ENCODE measurements around the gene RPS29. TPM values are rescaled to one million over a fixed set of nuclear protein-coding genes. Genes with fewer than 3 reads are reported as not detected.
"Not testable (repeated sequence)": the region's sequence is repeated elsewhere in the genome, so short reads cannot be mapped to it uniquely, and the experiment has no call there.

The RPS29 gene
- total RNA-seq: 1,006 TPM
- long read RNA-seq, full-length matches to known transcripts: 53 of 55 reads
- long read RNA-seq, partial matches to known transcripts: 0 of 55 reads
- long read RNA-seq, other reads (novel, unspliced or antisense): 2 of 55 reads

DNA sequence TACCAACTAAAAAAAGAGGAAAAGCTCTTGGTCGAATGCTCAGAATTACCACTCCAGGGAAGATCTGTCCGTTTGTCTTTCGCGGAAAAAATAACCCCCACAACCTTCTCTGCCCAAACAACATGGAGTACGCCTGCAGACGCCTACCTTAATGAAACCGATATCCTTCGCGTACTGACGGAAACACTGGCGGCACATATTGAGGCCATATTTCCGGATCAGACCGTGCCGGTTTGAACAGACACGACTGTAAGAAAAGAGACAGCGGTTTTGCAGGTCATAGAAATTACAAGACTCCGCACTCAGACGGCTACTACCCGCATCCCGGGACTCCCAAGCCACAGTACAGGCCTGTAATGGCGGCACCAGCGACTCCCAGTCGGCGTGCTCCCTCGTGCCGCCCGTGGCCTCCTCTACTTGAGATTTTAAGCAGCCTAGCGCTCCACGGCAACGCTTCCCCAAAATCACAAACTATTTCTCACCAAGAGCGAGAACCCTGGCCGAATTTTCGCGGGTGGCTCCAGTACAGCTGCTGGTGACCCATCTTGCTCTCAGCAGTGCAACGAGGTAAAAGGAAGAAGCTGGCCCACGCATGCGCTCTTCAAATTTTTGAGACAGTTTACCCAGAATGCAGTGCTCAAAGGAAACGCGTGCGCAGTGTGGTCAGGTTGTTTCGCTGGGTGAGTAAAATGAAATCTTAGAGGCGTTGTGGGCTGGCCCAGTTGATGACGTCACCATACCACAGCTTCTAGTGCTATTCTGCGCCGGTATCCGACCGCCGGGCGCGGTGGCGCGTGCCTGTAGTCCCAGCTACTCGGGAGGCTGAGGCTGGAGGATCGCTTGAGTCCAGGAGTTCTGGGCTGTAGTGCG is at the start of gene RPS29:
TSS of gene RPS29 (minus strand) at position 578 of the 870 bp plus-strand sequence. CDS start at position 544, 34 bp downstream.
- DNase-seq (ENCODE audit: low spot score): peak; percentile 98

DNA sequence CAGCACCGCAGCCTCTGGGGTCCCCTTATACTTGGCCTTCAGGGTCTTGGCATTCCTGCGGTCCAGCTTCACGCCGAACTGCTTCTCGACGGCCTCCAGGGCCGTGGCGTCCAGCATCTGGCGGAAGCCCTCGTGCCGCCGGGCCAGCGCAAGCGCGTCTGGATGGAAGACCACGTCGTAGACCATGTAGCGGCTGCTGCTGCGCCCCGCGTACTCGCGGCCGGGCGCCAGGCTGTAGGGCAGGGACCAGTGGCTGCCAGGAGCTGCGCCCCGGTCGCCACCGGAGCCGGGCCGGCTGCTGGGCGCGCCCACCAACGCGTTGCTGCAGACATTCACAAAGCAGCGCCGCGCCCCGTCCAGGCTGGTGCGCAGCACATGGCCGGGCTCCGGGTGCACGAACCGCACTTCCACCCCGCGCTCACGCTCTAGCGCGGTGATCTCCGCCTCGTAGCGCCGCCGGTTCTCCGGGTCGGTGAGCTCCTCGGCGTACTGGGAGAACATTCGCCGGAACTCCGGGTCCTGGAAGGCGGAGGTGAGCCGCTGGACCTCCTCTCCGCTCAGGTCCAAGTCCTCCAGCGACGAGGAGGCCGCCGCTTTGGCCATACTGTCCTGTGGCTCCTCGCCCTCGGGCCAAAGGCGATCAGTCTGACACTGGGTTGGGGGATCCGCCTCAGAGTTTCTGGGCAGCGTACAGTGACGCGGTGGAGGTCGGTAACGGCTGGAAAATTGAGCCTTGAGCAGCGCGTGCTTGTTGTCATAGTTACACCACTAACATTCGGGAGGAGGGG is 48.6 kb upstream of the RPS29 start, which contains the start of gene DNAAF2:
TSS of gene DNAAF2 (minus strand) at position 698 of the 788 bp plus-strand sequence. CDS start at position 603, 95 bp downstream.
- no peak for DNase-seq (ENCODE audit: low spot score)

DNA sequence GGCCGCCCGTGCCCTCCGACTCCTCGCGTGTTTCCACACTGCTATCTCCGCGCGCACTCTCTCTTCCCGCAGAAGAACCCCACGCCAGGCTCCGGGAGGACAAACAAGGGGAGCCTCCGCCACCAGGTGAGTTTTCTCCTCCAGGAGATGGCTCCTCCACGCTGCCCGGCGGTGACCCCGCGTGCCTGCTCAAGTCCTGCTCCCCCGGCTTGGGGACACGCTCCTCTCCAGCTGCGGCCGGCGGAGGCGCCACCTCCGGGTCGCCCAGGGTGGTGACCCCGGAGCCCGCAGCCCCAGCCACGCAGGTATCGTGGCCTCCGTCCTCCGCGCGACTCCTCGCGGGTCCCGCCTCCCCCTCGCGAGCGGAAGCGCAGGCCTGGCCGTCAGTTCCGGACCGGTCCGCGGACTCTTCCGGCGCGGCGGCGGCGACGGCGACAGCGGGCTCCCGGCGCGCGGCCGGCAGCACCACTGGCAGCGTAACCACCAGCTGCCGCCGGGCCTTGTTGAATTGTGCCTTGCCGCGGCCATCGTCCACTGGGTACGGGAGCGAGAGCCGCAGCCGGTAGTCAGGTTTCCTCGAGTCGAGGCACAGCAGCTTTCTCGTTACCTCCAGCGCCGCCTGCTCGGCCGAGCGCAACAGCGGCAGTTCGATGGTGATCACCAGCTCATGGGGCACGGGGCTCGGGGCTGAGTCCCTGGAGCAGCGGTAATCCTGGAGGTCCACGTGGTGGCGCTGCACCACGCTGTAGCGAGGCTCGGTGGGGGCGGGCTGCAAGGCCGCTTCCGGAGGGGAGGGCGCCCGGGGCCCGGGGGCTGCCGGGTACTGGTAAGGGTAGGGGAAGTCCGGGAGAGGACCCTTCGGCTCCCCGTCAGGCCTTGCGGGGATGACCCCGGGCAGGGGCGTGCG is 47.7 kb upstream of the RPS29 start:
- peak; percentile 98 for DNase-seq (ENCODE audit: low spot score)

DNA sequence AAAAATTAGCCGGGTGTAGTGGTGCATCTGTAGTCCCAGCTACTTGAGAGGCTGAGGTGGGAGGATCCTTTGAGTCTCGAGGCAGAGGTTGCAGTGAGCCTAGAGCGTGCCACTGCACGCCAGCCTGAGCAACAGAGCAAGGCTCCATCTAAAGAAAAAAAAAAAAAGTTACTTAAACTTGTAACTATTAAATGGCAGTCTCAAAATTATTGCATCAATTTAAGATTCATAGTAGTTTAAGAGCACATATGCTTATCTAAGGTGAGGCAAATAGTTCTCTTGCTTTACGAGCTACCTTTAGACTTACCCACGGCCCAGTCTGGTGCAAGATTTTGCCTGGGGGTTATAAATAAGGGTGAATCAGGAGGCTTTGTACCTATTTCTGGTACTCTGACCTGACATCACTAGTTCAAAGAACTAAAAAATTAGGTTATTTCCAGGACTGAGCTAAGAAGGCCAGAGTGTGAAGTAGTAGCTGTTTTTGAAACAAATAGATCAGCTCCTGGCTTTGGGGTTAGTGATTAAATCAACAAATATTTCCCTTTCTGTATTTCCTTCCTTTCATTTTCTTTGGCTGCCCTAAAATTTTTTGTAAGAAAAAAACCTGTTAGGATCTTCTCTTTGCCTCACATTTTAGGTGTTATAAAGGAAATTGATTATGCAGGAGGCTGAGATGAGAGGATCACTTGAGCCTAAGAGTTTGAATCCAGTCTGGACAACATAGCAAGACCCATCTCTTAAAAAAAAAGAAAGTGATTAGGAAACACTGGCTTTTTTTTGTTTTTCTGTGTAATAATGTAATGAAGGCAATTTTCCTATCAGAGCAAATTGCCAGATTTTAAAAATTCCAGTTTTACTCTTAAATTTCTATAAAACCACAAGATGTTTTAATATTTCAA is 38.0 kb upstream of the RPS29 start:
- DNase-seq (ENCODE audit: low spot score): no peak

DNA sequence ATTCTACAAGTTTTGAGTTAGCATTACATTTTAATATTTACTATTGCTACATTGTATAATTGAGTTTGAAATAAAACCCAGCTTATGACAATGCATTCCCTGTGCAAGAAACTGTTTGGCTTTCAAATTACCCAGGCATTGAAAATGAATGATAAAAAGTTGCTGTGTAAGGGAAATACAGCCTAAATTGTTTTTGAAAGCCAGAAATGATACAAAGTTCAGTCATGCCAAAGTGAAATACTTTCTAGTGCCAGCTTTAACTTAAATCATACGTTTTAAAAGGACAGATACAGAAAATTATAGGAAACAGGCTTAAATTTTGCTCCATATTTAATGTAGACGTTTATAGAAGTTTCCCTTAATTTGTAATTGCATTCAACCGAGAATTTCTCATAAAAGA is 37.2 kb upstream of the RPS29 start:
- DNase-seq (ENCODE audit: low spot score): no peak

DNA sequence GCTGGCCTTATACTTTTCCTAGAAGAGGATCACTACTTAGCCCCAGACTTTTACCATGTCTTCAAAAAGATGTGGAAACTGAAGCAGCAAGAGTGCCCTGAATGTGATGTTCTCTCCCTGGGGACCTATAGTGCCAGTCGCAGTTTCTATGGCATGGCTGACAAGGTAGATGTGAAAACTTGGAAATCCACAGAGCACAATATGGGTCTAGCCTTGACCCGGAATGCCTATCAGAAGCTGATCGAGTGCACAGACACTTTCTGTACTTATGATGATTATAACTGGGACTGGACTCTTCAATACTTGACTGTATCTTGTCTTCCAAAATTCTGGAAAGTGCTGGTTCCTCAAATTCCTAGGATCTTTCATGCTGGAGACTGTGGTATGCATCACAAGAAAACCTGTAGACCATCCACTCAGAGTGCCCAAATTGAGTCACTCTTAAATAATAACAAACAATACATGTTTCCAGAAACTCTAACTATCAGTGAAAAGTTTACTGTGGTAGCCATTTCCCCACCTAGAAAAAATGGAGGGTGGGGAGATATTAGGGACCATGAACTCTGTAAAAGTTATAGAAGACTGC is 35.9 kb upstream of the RPS29 start:
- no peak for DNase-seq (ENCODE audit: low spot score)

DNA sequence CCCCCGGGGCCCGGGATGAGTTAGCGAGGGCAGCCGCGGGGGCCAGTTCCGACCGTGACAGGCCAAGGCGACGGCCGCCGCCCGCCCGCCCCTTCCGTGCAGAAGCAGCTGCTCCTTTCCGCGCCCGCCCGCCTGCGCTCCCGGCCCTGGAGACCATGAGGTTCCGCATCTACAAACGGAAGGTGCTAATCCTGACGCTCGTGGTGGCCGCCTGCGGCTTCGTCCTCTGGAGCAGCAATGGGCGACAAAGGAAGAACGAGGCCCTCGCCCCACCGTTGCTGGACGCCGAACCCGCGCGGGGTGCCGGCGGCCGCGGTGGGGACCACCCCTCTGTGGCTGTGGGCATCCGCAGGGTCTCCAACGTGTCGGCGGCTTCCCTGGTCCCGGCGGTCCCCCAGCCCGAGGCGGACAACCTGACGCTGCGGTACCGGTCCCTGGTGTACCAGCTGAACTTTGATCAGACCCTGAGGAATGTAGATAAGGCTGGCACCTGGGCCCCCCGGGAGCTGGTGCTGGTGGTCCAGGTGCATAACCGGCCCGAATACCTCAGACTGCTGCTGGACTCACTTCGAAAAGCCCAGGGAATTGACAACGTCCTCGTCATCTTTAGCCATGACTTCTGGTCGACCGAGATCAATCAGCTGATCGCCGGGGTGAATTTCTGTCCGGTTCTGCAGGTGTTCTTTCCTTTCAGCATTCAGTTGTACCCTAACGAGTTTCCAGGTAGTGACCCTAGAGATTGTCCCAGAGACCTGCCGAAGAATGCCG is 35.1 kb upstream of the RPS29 start:
- DNase-seq (ENCODE audit: low spot score): peak; percentile 93

DNA sequence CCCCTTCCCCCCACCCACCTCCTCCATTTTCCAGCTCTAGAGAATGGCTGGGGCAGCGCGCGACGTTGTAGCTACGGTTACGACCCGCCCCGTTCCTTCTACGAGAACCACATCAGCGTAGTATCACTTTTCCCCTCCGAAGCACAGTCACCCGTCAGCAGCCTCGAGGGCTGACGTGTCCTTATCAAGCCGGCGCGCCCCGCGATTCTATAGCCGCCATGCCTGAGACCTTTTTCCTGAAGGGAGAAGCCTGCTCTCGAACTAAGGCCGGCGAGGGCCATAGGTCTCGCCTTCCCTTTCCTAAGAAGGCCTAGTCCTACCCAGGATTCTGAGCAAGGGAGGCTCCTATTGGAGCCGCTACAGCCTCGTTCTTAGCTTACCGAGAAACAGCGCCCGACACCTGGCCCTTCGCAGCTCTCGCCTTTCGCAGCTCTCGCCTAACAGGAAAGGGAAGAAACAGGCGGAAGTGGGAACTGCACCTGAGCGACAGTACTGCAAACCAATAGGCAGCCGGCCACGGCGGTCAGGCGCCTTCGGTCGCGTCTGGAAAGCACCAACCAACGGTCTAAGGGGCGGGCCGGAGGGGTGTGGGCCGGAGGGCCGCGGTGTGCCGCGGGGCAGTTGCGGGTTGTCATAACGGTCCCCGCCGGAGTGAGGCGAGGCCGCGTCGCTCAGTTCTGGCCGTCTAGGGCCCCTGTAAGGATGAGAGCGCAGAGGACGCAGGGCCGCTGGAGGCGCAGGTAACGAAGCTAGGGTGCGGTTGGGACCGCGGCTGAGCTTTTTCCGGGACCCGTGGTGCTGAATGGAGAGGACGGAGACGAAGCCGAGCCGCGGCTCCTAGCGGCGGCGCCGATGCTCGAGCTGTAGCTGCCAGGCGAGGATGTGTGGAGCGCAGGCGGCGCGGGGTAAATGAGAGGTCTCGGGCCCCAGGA is 34.3 kb upstream of the RPS29 start, which contains the start of the genes MGAT2 and RPL36AL:
TSS of gene MGAT2 (plus strand) at position 618 of the 932 bp plus-strand sequence. CDS start 470 bp downstream, outside the sequence.
TSS of gene RPL36AL (minus strand) at position 445 of the 932 bp plus-strand sequence. CDS start 1,522 bp downstream, outside the sequence.
- peak; percentile 100 for DNase-seq (ENCODE audit: low spot score)

DNA sequence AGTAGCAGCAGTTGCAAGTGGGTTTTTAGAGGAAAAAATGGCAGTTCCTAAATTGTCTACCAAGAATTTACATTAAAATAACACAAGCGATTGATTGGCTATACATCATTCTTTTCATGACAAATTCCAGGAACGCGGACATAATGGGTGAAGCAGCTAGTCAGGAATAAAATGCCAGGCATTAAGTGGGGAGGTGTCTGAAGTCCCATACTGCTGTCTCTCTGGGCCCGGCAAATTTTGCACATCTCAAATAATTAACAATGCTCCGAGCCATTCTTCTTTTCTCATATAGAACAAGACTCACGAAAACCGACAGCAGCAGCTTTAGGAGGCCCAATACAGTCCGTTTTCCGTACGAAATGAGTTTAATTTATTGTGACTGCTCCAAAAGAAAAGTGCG is 33.5 kb upstream of the RPS29 start:
- DNase-seq (ENCODE audit: low spot score): no peak

DNA sequence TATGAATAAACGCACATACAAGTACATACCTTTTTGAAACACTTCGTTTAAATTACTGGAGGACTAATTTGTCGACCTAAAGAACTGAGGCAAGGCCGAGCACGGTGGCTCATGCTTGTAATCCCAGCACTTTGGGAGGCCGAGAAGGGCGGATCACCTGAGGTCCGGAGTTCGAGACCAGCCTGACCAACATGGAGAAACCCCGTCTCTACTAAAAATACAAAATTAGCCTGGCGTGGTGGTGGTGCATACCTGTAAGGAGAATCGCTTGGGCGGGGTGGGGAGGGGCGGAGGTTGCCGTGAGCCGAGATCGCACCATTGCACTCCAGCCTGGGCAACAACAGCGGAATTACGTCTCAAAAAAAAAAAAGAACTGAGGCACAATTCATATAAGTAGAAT is 33.1 kb upstream of the RPS29 start:
- not testable (repeated sequence) for DNase-seq (ENCODE audit: low spot score)

DNA sequence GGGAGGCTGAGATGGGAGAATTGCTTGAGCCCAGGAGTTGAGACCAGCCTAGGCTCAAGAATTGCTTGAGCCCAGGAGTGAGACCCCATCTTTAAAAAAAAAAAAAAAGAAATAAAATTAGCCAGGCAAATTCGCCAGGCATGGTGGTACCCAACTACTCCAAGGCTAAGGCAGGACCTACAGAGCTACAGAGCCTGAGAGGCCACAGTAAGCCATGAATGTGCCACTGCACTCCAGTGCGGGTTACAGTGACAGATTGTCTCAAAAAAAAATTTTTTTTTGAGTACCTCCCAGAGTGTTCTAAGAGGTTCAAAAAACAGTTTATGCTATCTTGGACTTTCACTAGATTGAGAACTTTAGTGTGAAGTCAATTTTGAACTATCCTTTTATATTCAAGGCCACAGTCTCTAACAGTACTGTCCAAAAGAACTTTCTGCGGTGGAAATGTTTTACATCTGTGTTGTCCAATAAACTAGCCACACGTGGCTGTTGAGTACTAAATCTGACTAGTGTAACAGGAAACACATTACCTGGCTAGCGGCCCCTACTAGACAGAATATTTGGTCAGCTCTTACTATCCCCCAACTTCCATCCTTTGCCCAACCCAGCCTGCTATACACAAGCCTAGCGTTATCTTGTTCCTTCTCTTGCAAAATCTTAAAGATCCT is 31.8 kb upstream of the RPS29 start:
- DNase-seq (ENCODE audit: low spot score): no peak

DNA sequence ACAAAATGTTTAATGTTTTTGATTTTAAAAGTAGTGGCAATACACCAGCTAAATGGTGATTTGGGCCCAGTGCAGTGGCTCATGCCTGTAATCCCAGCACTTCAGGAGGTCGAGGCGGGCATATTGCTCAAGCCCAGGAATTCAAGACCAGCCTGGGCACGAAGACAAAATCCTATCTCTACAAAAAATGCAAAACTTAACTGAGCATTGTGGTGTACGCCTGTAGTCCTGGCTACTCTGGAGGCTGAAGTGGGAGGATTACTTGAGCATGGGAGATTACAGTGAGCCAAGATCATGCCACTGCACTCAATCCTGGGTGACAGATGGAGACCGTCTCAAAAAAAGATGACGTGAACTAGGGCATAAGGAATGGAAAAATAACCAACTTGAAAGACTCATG is 29.6 kb upstream of the RPS29 start:
- DNase-seq (ENCODE audit: low spot score): no peak

DNA sequence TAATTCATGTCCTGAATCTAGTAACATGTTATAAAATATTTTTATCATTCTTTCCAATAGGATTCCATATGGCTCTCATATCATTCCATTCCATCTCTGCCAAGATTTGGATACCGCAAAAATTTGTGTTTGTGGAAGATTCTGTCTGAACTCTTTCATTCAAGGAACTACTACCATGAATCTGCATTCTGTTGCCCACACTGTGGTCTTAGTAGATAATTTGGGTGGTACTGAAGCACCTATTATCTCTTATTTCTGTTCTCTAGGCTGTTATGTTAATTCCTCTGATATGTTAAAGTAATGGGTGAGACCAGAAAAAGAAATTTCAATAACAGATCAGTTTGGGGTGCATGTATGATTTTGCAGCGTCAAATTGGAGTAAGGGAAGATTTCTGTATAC is 28.0 kb upstream of the RPS29 start:
- no peak for DNase-seq (ENCODE audit: low spot score)

DNA sequence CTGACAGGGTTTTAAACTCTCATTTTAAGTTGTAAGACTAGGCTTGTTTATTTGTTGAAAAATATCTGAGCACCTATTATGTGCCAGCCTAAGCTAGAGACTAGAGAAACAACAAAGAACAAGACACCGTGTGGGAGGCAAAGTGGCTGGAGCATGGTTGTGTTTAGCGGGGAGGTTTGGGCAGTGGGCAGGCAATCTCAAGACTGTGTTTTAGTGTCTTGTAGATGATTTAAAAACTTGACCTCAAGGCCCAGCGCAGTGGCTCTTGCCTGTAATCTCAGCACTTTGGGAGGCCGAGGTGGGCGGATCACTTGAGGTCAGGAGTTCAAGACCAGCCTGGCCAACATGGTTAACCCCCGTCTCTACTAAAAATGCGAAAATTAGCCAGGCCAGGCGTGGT is 26.5 kb upstream of the RPS29 start:
- DNase-seq (ENCODE audit: low spot score): no peak

DNA sequence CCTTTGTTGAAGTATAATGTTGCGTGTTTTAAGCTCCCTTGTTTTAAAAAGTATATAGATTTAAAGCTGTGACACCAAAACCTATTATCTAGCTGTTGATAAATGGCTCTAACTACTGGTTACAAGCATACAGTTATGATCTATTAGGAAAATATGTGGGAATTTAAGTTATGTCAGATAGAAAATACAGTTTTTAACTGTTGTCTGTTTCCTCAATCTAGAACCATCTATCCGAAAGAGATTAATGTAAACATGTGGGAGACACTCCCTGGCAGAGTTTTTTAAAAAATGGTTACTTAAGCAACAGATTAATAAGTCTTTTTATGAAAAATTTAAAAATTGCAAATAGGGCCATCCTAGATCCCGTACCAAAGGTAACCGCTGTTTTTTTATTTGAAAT is 26.1 kb upstream of the RPS29 start:
- DNase-seq (ENCODE audit: low spot score): no peak

DNA sequence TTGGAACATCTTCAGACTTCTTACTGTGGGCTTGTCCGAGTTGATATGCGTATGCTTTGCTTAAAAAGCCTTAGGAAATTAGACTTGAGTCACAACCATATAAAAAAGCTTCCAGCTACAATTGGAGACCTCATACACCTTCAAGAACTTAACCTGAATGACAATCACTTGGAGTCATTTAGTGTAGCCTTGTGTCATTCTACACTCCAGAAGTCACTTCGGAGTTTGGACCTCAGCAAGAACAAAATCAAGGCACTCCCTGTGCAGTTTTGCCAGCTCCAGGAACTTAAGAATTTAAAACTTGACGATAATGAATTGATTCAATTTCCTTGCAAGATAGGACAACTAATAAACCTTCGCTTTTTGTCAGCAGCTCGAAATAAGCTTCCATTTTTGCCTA is 21.4 kb upstream of the RPS29 start:
- no peak for DNase-seq (ENCODE audit: low spot score)
